GM21717 (cell line): ENCODE results near the gene SPAG16.
"Not testable (repeated sequence)": the region's sequence is repeated elsewhere in the genome, so short reads cannot be mapped to it uniquely, and the experiment has no call there.

Experiments used
- ATAC-seq: cut with Tn5 transposase; IDR thresholded peaks from one replicate; pipeline ENCODE4 v1.9.1; 2021; ENCODE audit warnings: mild to moderate bottlenecking, moderate library complexity; ENCODE audit not compliant: unreplicated experiment

The SPAG16 gene

GRCh38 chr2:213980883-213981282, 696.6 kb downstream of the SPAG16 start:
- no peak for ATAC-seq

- no peak for ATAC-seq
Observed at GRCh38 chr2:213989207-213989606, 704.9 kb downstream of the SPAG16 start.

GRCh38 chr2:213991453-213992108, 707.3 kb downstream of the SPAG16 start:
- ATAC-seq: no peak

- no peak for ATAC-seq
Observed at GRCh38 chr2:213995400-213996105, 711.3 kb downstream of the SPAG16 start.

- not testable (repeated sequence) for ATAC-seq
Observed at GRCh38 chr2:213998976-213999375, 714.7 kb downstream of the SPAG16 start.

- no peak for ATAC-seq
Observed at GRCh38 chr2:214004463-214004862, 720.2 kb downstream of the SPAG16 start.

- ATAC-seq: no peak
Observed at GRCh38 chr2:214005337-214005736, 721.1 kb downstream of the SPAG16 start.

- ATAC-seq: no peak
Observed at GRCh38 chr2:214006601-214007000, 722.3 kb downstream of the SPAG16 start.

GRCh38 chr2:214011676-214012075, 727.4 kb downstream of the SPAG16 start:
- ATAC-seq: no peak

GRCh38 chr2:214014551-214015220, 730.4 kb downstream of the SPAG16 start:
- ATAC-seq: no peak

GRCh38 chr2:214019229-214019972, 735.1 kb downstream of the SPAG16 start:
- ATAC-seq: no peak

- ATAC-seq: no peak
Observed at GRCh38 chr2:214019973-214020345, 735.7 kb downstream of the SPAG16 start.

GRCh38 chr2:214029190-214029589, 744.9 kb downstream of the SPAG16 start:
- no peak for ATAC-seq

GRCh38 chr2:214031566-214031965, 747.3 kb downstream of the SPAG16 start:
- ATAC-seq: no peak

- no peak for ATAC-seq
Observed at GRCh38 chr2:214034417-214034816, 750.2 kb downstream of the SPAG16 start.

GRCh38 chr2:214035091-214035852, 751.0 kb downstream of the SPAG16 start:
- ATAC-seq: no peak

GRCh38 chr2:214035921-214036320, 751.7 kb downstream of the SPAG16 start:
- ATAC-seq: no peak

- no peak for ATAC-seq
Observed at GRCh38 chr2:214038186-214038585, 753.9 kb downstream of the SPAG16 start.

- ATAC-seq: no peak
Observed at GRCh38 chr2:214050731-214051130, 766.5 kb downstream of the SPAG16 start.

GRCh38 chr2:214051585-214051984, 767.3 kb downstream of the SPAG16 start:
- no peak for ATAC-seq

GRCh38 chr2:214052235-214052634, 768.0 kb downstream of the SPAG16 start:
- no peak for ATAC-seq
